ENCODE measurements around the gene NWD2.
A peak's percentile ranks its signal among the peaks of the same experiment; 100 is the strongest.
"Not testable (repeated sequence)": the region's sequence is repeated elsewhere in the genome, so short reads cannot be mapped to it uniquely, and the experiment has no call there.

The NWD2 gene, protein sequence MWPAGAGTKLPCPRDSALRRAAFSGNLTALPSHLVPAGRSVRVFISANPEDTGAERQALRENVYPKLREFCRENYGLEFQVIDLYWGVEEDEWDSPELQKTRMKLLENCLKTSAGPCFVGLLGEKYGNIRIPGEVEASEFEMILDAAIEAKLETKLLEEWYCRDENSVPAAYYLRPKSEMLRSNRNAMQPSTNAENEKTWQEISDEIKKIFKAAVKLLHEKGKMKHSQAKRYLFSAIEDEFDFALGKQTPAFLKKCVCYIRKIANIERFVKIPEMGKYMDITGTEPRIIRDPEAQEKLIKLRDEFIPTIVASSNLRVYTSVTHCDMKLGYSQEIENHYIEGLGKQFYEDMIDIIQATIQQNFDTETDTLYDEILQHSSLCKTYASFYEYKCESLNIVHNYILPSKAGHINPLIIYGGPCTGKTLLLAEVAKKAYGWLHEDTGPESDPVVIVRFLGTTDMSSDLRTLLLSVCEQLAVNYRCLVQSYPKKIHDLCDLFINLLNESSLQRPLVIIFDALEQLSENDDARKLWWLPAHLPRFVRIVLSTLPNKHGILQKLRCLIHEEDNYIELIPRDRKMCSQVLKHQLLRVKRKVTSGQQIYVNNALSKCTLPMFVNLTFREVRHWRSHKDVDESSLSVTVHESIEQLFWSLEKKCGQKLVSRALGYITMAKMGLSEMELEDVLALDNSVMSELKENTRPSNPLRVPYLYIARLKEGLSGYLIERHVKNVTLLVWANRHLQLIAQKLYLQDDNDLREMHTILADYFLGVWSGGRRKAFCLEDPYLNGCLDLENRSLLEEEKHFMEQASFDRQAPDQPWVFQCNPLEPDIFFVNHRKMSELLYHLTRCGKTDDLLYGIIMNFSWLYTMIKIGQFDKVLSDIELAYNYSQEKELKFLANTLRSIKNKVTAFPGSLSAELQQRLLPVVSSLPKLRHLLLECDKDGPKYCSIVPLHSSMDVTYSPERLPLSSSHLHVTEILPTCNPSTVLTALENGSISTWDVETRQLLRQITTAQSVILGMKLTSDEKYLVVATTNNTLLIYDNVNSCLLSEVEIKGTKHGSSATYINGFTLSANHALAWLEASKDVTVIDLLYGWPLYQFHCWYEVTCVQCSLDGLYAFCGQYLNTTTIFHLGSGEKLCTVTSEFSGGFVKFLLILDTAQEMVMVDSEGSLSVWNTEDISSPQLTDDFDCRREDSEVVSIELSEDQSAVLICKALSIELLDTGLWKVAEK (N-terminal part only)

DNA sequence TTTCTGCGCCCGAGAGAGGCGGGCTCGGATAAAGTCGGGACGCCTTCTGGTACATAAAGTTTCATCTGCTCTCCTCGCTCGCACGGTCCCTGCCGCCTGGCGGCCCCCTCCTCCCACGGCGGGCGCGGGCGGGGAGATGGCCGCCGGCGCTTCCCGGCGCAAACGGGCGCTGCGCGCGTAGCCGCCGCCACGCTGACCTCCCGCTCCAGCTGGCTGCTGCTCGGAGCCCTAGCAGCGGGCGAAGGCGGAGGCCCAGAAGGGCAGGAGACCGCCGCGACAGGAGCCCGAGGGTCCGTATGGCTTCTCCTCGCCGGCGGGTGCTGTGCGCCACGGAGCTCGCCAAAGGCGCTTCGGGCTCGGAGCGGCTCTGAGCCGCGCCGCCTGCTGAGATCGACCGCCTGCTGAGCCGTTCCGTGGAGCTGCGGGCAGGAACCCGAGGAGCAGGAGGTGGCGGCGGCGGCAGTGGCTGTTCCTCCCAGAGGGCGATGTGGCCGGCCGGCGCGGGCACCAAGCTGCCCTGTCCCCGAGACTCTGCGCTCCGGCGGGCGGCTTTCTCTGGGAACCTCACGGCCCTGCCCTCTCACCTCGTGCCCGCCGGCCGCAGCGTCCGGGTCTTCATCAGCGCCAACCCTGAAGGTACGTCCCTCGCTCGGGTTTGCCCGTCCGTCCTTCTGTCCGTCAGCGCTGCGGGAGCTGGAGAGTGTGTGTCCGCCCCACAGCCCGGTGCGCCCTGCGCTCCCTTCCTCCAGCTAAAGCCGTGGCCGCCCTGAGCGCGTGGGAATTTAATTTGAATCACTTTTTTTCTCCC lies at the start of gene NWD2:
NWD2 (plus strand) TSS at position 161 of the 808 bp plus-strand sequence; CDS start at position 486, 325 bp downstream.
- Mint-ChIP-seq H3K9me3 (no peaks in the 10 kb centered on the region), H3K4me1 (no peaks in the 10 kb centered on the region), H3K27ac (no peak within 1 kb of the TSS), H3K4me3 (no peak within 1 kb of the TSS), H3K36me3 (no peaks in the 10 kb centered on the region)
- ATAC-seq (peak; percentile 19), DNase-seq (ENCODE audit: low spot score in 2 of 2) (no peak)

DNA sequence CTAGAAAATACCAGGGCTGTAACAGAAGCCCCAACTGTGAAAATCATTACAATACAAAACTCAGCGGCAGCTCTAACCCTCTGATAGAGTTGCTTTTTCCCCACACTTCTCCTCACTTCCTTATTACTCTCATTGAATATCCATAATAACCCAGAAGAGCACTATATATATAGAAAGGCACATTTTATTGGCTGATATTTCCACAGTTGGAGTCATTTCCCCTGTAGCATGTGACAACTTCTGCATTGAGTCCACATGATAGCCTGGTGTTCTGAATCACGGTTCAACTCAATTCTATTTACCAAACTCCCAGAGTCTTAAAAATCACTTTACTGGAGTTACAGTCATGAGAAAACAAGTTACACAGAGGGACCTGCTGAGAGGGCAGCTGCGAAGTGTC lies 46.6 kb upstream of the NWD2 start:
- H3K4me3 Mint-ChIP-seq, result no peak overlapping the region
- H3K27ac Mint-ChIP-seq, result no peak overlapping the region
- H3K9me3 Mint-ChIP-seq, result peaks cover 8% of the 10 kb centered on the region
- ATAC-seq (no peak), DNase-seq (ENCODE audit: low spot score in 2 of 2) (no peak)
- no peaks in the 10 kb centered on the region for H3K36me3 Mint-ChIP-seq
- H3K4me1 Mint-ChIP-seq, result no peaks in the 10 kb centered on the region

DNA sequence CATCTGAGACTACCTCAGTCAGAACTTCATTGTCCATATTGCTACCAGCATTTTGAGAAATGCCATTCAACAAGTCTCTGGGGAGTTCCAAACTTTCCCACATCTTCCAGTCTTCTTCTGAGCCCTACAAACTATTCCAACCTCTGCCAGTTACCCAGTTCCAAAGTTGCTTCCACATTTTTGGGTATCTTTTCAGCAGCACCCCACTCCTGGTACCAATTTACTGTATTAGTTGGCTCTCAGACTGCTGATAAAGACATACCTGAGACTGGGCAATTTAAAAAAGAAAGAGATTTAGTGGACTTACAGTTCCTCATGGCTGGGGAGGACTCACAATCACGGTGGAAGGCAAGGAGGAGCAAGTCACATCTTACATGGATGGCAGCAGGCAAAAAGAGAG lies 39.8 kb upstream of the NWD2 start:
- not testable (repeated sequence) for H3K36me3 Mint-ChIP-seq; ATAC-seq; H3K4me3 Mint-ChIP-seq; H3K27ac Mint-ChIP-seq; DNase-seq (ENCODE audit: low spot score in 2 of 2); H3K4me1 Mint-ChIP-seq
- peaks cover 14% of the 10 kb centered on the region for H3K9me3 Mint-ChIP-seq

DNA sequence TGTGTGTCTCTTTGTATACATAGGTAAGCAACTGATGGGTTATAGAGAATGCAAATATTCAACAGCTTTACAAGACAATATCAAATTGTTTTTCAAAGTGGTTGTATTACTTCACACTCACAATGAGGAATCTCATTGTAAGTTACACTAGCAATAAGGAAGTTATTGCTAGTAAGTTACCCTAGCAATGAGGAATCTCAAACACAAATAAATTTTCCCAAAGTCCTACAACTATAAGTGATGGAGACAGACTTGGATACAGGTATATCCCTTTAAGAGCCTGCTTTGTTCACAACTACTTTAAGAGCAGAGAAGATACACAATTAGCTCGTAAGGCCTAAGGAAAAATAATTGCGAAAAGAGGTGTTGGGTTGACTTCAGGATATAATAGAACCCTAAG lies 28.3 kb upstream of the NWD2 start:
- DNase-seq (ENCODE audit: low spot score in 2 of 2) (no peak), ATAC-seq (no peak)
- Mint-ChIP-seq H3K36me3 (no peaks in the 10 kb centered on the region), H3K27ac (no peak overlapping the region), H3K4me1 (no peaks in the 10 kb centered on the region), H3K4me3 (no peak overlapping the region), H3K9me3 (peaks cover 3% of the 10 kb centered on the region)

DNA sequence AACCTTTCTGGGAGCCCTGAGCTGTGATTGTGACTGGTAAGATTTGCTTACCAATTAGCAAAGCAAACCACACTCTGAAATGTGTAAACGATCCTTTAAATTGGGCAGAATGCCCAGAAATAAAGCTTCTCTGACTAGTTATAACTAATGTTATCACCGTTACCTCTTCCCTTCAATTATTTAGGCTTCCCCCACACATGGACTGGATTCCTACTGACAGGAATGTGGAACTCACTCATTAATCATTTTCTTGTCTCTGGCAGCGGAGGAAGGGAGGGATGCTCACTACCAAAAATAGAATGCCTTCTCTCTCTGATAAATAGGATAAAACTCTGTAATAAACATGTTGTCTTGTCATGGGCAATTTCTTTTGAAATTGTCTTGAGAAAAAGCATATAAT lies 25.3 kb upstream of the NWD2 start:
- no peak for DNase-seq (ENCODE audit: low spot score in 2 of 2)
- H3K9me3 Mint-ChIP-seq, result no peaks in the 10 kb centered on the region
- no peak overlapping the region for H3K27ac Mint-ChIP-seq
- no peak for ATAC-seq
- H3K4me3 Mint-ChIP-seq, result no peak overlapping the region
- no peaks in the 10 kb centered on the region for H3K36me3 Mint-ChIP-seq
- H3K4me1 Mint-ChIP-seq, result no peaks in the 10 kb centered on the region

DNA sequence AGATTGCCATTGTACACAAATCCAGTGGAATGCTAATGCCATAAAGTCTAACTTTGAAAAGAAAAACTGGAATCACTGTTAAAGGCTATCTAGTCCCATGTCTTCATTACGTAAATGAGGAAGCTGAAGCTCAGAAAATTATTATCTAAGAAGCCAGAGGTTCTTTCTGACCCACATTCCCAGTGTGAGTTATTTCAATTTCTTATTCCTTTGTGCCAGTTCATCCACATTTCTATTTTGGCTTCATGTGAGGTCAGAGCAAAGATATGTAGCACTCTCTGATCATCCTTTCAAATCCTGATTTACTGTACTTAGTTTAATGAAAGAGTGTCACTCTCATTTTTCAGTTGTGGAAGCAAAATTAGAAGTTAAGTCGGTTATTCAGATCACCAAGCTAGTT lies 24.6 kb upstream of the NWD2 start:
- Mint-ChIP-seq H3K9me3 (no peaks in the 10 kb centered on the region), H3K36me3 (no peaks in the 10 kb centered on the region), H3K27ac (no peak overlapping the region), H3K4me1 (no peaks in the 10 kb centered on the region), H3K4me3 (no peak overlapping the region)
- DNase-seq (ENCODE audit: low spot score in 2 of 2), result no peak
- no peak for ATAC-seq

DNA sequence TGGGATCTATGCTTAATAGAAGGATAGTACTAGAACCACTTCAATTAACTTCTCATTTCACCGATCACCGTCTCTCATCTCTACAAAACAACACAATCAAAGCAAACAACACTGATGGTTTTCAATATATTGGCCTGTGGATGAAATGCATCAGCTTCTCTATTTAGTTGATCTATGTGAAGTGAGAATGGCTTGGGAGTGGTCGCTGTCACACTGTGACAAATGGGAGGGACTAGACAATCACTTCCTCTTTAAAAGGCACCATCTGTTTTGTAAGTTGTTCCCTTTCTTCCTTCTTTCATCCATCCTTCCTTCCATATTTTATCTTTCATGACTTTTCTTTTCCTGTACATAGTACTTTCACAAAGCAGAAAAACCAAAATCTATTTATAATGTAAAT lies 23.9 kb upstream of the NWD2 start:
- DNase-seq (ENCODE audit: low spot score in 2 of 2) (no peak), ATAC-seq (no peak)
- H3K4me1 Mint-ChIP-seq, result no peaks in the 10 kb centered on the region
- H3K4me3 Mint-ChIP-seq, result no peak overlapping the region
- H3K27ac Mint-ChIP-seq, result no peak overlapping the region
- H3K36me3 Mint-ChIP-seq, result no peaks in the 10 kb centered on the region
- no peaks in the 10 kb centered on the region for H3K9me3 Mint-ChIP-seq

DNA sequence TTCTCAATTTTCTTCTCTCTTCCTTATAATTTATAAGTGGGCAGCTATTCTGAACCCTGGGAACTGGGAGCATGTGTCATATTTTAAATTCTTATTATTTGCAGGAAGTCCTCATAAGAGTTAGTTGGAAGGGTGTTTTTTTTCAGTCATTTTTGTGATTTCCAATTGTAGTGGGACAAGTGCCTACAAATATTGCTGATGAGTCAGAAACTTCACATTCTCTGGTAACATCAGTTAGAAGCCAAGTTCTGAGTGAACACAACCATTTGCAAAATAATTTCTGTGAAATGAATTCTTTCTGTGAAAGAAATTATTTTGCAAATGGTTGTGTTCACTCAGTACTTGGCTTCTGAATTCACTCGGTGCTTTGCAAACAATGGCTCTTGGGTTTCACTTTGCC lies 20.8 kb upstream of the NWD2 start:
- DNase-seq (ENCODE audit: low spot score in 2 of 2), result no peak
- no peaks in the 10 kb centered on the region for H3K4me1 Mint-ChIP-seq
- no peak for ATAC-seq
- H3K36me3 Mint-ChIP-seq, result no peaks in the 10 kb centered on the region
- H3K9me3 Mint-ChIP-seq, result no peaks in the 10 kb centered on the region
- H3K4me3 Mint-ChIP-seq, result no peak overlapping the region
- H3K27ac Mint-ChIP-seq, result no peak overlapping the region

DNA sequence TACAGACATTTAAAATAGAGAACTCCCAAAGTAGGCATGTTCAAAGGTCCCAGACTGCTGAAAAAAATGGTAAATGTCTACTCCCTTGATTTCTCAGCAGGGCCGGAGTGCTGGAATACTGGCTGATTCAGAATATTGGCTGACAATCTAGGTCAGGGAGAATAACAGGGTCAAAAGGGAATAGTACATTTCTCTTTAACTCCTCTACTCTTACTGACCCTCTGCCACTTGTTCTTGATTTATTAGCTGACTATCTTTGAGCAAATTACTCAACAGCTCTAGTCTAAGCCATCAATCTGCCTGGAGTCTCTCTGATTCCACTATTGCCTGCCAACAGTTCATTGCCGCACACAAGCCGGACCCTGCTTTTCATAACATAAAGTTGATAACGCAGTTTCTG lies 19.7 kb upstream of the NWD2 start:
- ATAC-seq (no peak), DNase-seq (ENCODE audit: low spot score in 2 of 2) (no peak)
- Mint-ChIP-seq H3K36me3 (no peaks in the 10 kb centered on the region), H3K4me1 (no peaks in the 10 kb centered on the region), H3K4me3 (no peak overlapping the region), H3K9me3 (no peaks in the 10 kb centered on the region), H3K27ac (no peak overlapping the region)

DNA sequence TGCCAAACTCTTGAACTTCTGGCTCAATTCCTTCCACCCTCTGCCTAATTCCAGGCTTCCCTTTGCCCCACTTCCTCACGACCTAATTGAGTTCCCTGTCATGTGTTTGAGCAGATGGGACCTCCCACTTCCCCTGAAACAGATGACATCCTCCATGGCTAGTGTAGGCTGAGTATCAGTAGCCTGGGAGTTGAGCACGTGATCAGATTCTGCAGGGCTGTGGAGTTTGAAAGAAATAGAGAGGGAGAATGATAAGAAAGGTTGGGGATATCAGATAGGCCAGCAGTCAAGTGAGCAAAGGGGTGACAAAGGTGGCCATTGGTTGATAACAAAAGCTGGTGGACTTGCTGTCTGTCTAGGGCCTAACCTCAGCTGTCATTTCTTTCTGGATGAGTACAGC lies 18.8 kb upstream of the NWD2 start:
- no peak overlapping the region for H3K4me3 Mint-ChIP-seq
- H3K4me1 Mint-ChIP-seq, result no peaks in the 10 kb centered on the region
- DNase-seq (ENCODE audit: low spot score in 2 of 2) (no peak), ATAC-seq (no peak)
- no peaks in the 10 kb centered on the region for H3K9me3 Mint-ChIP-seq
- no peak overlapping the region for H3K27ac Mint-ChIP-seq
- no peaks in the 10 kb centered on the region for H3K36me3 Mint-ChIP-seq

DNA sequence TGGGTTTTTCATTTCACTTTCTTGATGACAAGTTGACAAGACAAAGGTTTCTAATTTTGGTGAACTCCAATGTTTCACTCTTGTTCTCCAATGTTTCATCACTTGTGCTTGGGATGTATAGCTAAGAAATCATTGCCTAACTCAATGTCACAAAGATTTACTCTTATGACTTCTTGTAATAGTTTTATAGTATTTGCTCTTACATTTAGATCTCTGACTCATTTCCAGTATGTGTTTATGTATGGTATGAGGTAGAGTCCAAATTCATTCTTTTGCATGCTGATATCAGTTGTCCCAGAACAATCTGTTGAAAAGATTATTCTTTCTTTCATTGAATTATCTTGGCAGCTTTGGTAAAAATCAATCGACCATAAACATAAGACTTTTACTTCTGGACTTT lies 12.2 kb upstream of the NWD2 start:
- Mint-ChIP-seq H3K4me1 (no peaks in the 10 kb centered on the region), H3K36me3 (no peaks in the 10 kb centered on the region), H3K27ac (no peak overlapping the region), H3K9me3 (no peaks in the 10 kb centered on the region), H3K4me3 (no peak overlapping the region)
- ATAC-seq (no peak), DNase-seq (ENCODE audit: low spot score in 2 of 2) (no peak)

DNA sequence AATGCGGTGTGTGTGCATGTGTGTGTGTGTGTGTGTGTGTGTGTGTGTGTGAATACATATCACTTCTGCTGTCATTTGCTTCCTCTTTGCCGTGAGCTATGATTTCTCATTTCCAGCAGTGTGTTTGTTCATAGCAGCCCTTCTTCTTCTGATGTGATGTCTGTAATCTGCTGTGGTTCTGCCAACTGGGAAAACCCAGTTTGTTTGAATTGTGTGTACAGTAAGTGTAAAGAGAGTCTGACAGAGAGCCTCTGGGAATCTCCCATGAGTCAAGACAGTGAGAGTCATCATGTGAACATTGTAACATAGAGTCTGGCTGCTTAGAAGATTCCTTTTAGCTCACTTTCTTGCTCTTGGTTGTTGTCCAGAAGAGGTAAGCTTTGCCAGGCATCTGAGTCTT lies 8.4 kb upstream of the NWD2 start:
- DNase-seq (ENCODE audit: low spot score in 2 of 2) (no peak), ATAC-seq (peak; percentile 21)
- no peaks in the 10 kb centered on the region for H3K36me3 Mint-ChIP-seq
- no peak overlapping the region for H3K27ac Mint-ChIP-seq
- no peak overlapping the region for H3K4me3 Mint-ChIP-seq
- H3K4me1 Mint-ChIP-seq, result no peaks in the 10 kb centered on the region
- H3K9me3 Mint-ChIP-seq, result no peaks in the 10 kb centered on the region

DNA sequence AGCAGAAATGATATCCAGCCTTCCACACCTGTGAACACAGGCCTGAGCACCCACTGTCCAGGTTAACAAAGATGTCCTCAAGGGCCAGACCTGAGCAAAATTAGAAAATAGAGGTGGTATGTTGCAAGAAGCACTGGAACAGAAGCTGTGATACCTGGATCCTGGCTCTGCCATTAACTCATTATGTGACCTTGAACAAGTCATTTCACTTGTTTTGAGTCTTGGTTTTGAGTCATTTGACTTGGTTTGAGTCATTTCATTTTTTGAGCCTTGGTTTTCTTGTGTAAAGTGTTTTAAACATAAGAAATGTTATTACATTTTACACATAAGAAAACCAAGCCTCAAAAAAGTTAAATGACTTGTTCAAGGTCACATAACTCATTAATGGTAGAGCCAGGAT lies 2.9 kb upstream of the NWD2 start:
- Mint-ChIP-seq H3K36me3 (no peaks in the 10 kb centered on the region), H3K9me3 (no peaks in the 10 kb centered on the region), H3K4me1 (no peaks in the 10 kb centered on the region), H3K27ac (no peak overlapping the region), H3K4me3 (no peak overlapping the region)
- ATAC-seq (peak; percentile 43), DNase-seq (ENCODE audit: low spot score in 2 of 2) (no peak)

DNA sequence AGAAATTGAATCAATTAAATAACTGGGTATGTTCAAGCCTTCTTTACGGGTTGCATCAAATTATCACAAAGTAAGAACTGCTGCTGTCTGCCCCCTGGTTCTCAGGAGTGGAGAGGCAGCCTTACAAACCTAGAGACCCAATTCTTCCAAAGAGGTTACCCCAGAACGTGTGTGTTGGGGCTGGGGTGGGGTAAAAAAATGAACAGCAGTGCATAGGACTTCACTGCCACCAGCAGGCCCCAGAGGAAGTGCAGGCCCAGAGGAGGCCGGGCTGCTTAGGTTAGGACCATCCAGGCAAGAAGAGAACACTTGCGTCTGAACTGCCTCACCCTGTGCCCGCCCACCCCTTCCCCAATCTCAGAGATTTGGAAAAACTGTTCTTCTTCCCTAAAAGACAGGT lies 1.5 kb upstream of the NWD2 start:
- no peak overlapping the region for H3K4me3 Mint-ChIP-seq
- DNase-seq (ENCODE audit: low spot score in 2 of 2) (no peak), ATAC-seq (no peak)
- no peaks in the 10 kb centered on the region for H3K4me1 Mint-ChIP-seq
- H3K27ac Mint-ChIP-seq, result no peak overlapping the region
- no peaks in the 10 kb centered on the region for H3K9me3 Mint-ChIP-seq
- no peaks in the 10 kb centered on the region for H3K36me3 Mint-ChIP-seq
